AG10803 (cell line): ENCODE measurements around the gene DRAXIN.

ENCODE experiments used
- DNase-seq: peaks from one replicate; pipeline ENCODE4 v3.0.0; 2010; ENCODE audit warnings: low read depth
- H3K4me3 ChIP-seq: 2 replicates; pipeline ENCODE4 v1.5.1; 2011; ENCODE audit warnings: mild to moderate bottlenecking, low read length, control low read depth
- CTCF ChIP-seq: conservative IDR thresholded peaks from 2 replicates; pipeline ENCODE4 v1.5.1; 2011; ENCODE audit warnings: mild to moderate bottlenecking, low read length, control low read depth, inconsistent platforms

Gene DRAXIN

GRCh38 chr1:11735854-11736745, 44.6 kb downstream of the DRAXIN start, which contains the start of gene AGTRAP:
AGTRAP (plus strand) TSS chr1:11736136; CDS start chr1:11736209, 73 bp downstream.
- H3K4me3 ChIP-seq = peak within 1 kb of the TSS; percentile 98
- peak; percentile 91 for DNase-seq
- TF ChIP-seq CTCF = no peak

GRCh38 chr1:11736746-11737639, 45.5 kb downstream of the DRAXIN start:
- TF ChIP-seq CTCF = no peak
- peak; percentile 92 for DNase-seq

GRCh38 chr1:11738096-11738495, 46.6 kb downstream of the DRAXIN start:
- no peak for TF ChIP-seq CTCF
- no peak for DNase-seq
- H3K4me3 ChIP-seq = no peak overlapping the region

More at GRCh38 chr1:11736746-11737639, 45.5 kb downstream of the DRAXIN start:
- H3K4me3 ChIP-seq = peak overlapping the region; percentile 98

GRCh38 chr1:11738783-11739182, 47.3 kb downstream of the DRAXIN start:
- DNase-seq = no peak
- H3K4me3 ChIP-seq = no peak overlapping the region

GRCh38 chr1:11740258-11741192, 49.0 kb downstream of the DRAXIN start:
- no peak for TF ChIP-seq CTCF
- no peak overlapping the region for H3K4me3 ChIP-seq
- no peak for DNase-seq

More at GRCh38 chr1:11738783-11739182, 47.3 kb downstream of the DRAXIN start:
- TF ChIP-seq CTCF = no peak

GRCh38 chr1:11741482-11741881, 50.0 kb downstream of the DRAXIN start:
- H3K4me3 ChIP-seq = no peak overlapping the region
- DNase-seq = no peak
- no peak for TF ChIP-seq CTCF
